HCT116 (cell line): ENCODE measurements around the gene MARS1. TPM values are rescaled to one million over a fixed set of nuclear protein-coding genes. Genes with fewer than 3 reads are reported as not detected.

ENCODE experiments used
- ATAC-seq: fragments of 200-7000 bp; cut with Tn5 transposase; 2 replicates; pipeline ENCODE4 v1.9.1; 2020; ENCODE audit warnings: mild to moderate bottlenecking, moderate library complexity
- BruUV-seq: library from RNA; stranded (reverse); fragments of 400-500 nt; replicated peaks from 2 replicates; lab custom pipeline; 2021; lab: Mats Ljungman, UMichigan
- CTCF ChIA-PET: fragments of 300-600 bp; sonication (Branson Sonifier 250); formaldehyde crosslinking; loops from one replicate; lab custom pipeline; 2021; ENCODE audit warnings: antibody characterized with exemption; lab: Charles Lee
- POLR2A ChIA-PET: fragments of 300-600, 350-600 bp; sonication (Branson Sonifier 250); formaldehyde crosslinking; loops from one replicate; lab custom pipeline; 2021; ENCODE audit warnings: antibody characterized with exemption; lab: Charles Lee
- RAD21 ChIA-PET, 2 experiments: fragments of 300-600 bp; sonication (Branson Sonifier 250); formaldehyde crosslinking; loops; one replicate each; lab custom pipeline; 2023; ENCODE audit warnings: low total read pairs in 2 of 2; ENCODE audit not compliant: uncharacterized antibody in 2 of 2, unreplicated experiment in 2 of 2, low non-redundant PET in 1 of 2; lab: Charles Lee
- DNase-seq: peaks from one replicate; pipeline ENCODE4 v3.0.0-alpha.2; 2010; ENCODE audit warnings: low read depth, low spot score
- H2AFZ ChIP-seq: fragments of 200-600 bp; shearing (Covaris generic), sonication (generic); 2 replicates; pipeline ENCODE4 v1.6.1; 2017; ENCODE audit warnings: low read depth, mixed run types, mixed read lengths, antibody characterized with exemption, low read length; ENCODE audit not compliant: poor library complexity, severe bottlenecking
- H3K27ac ChIP-seq: 2 replicates; pipeline ENCODE4 v1.5.1; 2012; ENCODE audit warnings: low read depth, low read length
- H3K27me3 ChIP-seq: fragments of 200-600 bp; sonication (generic); 2 replicates; pipeline ENCODE4 v1.6.1; 2016; ENCODE audit warnings: mixed run types, low read length, mixed read lengths; ENCODE audit not compliant: insufficient read depth
- H3K36me3 ChIP-seq, 2 experiments: fragments of 200-500 bp in 1 of 2; fragments of 200-600 bp in 1 of 2; sonication (Bioruptor generic) in 1 of 2; sonication (generic) in 1 of 2; 2 replicates each; pipeline versions ENCODE4 v1.5.1 to v1.6.1; 2014 to 2016; ENCODE audit warnings: low read length in 2 of 2, inconsistent platforms in 1 of 2, mixed read lengths in 1 of 2, mixed run types in 1 of 2; ENCODE audit not compliant: insufficient read depth in 2 of 2, control insufficient read depth in 1 of 2
- H3K4me1 ChIP-seq, 2 experiments: fragments of 200-600 bp in 1 of 2; sonication (generic) in 1 of 2; 2 replicates each; pipeline versions ENCODE4 v1.5.1 to v1.6.1; 2012 to 2017; ENCODE audit warnings: low read length in 2 of 2, inconsistent platforms in 1 of 2, mild to moderate bottlenecking in 1 of 2, mixed read lengths in 1 of 2, mixed run types in 1 of 2, moderate library complexity in 1 of 2; ENCODE audit not compliant: insufficient read depth in 2 of 2, control insufficient read depth in 1 of 2
- H3K4me2 ChIP-seq: fragments of 200-600 bp; sonication (generic); 2 replicates; pipeline ENCODE4 v1.6.1; 2017; ENCODE audit warnings: mixed run types, low read length, mixed read lengths
- H3K4me3 ChIP-seq, 2 experiments: fragments of 200-600 bp in 1 of 2; sonication (generic) in 1 of 2; replicated peaks in 1 of 2; 2 replicates each; pipeline ENCODE4 v1.5.1; 2011 to 2016; ENCODE audit warnings: low read length in 2 of 2, control low read depth in 1 of 2, low read depth in 1 of 2, mild to moderate bottlenecking in 1 of 2, mixed read lengths in 1 of 2, mixed run types in 1 of 2
- H3K79me2 ChIP-seq: fragments of 200-600 bp; sonication (generic); 2 replicates; pipeline ENCODE4 v1.6.1; 2017; ENCODE audit warnings: mild to moderate bottlenecking, mixed run types, low read length, moderate library complexity, mixed read lengths; ENCODE audit not compliant: insufficient read depth
- H3K9ac ChIP-seq: fragments of 200-600 bp; sonication (generic); 2 replicates; pipeline ENCODE4 v1.6.1; 2016; ENCODE audit warnings: low read length, mixed read lengths
- H3K9me2 ChIP-seq: fragments of 200-600 bp; sonication (generic), shearing (Covaris generic); 2 replicates; pipeline ENCODE4 v1.6.1; 2017; ENCODE audit warnings: mixed run types, mild to moderate bottlenecking, moderate library complexity; ENCODE audit not compliant: insufficient read depth
- H3K9me3 ChIP-seq, 2 experiments: fragments of 200-500 bp in 1 of 2; fragments of 200-600 bp in 1 of 2; sonication (Bioruptor generic) in 1 of 2; sonication (generic) in 1 of 2; 2 replicates each; pipeline ENCODE4 v1.6.1; 2014 to 2017; ENCODE audit warnings: low read length in 2 of 2, mixed read lengths in 2 of 2, inconsistent platforms in 1 of 2, low read depth in 1 of 2, mild to moderate bottlenecking in 1 of 2, mixed run types in 1 of 2, moderate library complexity in 1 of 2; ENCODE audit not compliant: control insufficient read depth in 1 of 2, insufficient read depth in 1 of 2
- H4K20me1 ChIP-seq: fragments of 200-600 bp; sonication (generic), shearing (Covaris generic); 2 replicates; pipeline ENCODE4 v1.6.1; 2017; ENCODE audit warnings: mixed run types, mild to moderate bottlenecking, moderate library complexity; ENCODE audit not compliant: insufficient read depth
- ELF1 ChIP-seq: IDR thresholded peaks from 2 replicates; pipeline ENCODE4 v1.6.1; 2012; ENCODE audit warnings: low read depth, borderline replicate concordance
- JUND ChIP-seq: IDR thresholded peaks from 2 replicates; pipeline ENCODE4 v1.6.1; 2012
- POLR2A ChIP-seq: IDR thresholded peaks from 2 replicates; pipeline ENCODE4 v1.7.0; 2011; ENCODE audit warnings: borderline replicate concordance; ENCODE audit not compliant: insufficient read depth, insufficient read length; ENCODE audit errors: extremely low read depth
- TCF7L2 ChIP-seq: IDR thresholded peaks from 2 replicates; pipeline ENCODE4 v1.7.0; 2011; ENCODE audit warnings: borderline replicate concordance, inconsistent platforms; ENCODE audit not compliant: insufficient read depth, insufficient read length; ENCODE audit errors: extremely low read depth
- YY1 ChIP-seq: IDR thresholded peaks from 2 replicates; pipeline ENCODE4 v1.6.1; 2011; ENCODE audit warnings: low read length, low read depth, moderate library complexity, mild to moderate bottlenecking; ENCODE audit not compliant: insufficient replicate concordance; ENCODE audit errors: extremely low read depth
- ZBTB33 ChIP-seq: IDR thresholded peaks from 2 replicates; pipeline ENCODE4 v1.6.1; 2011; ENCODE audit warnings: mild to moderate bottlenecking, low read length, moderate library complexity; ENCODE audit not compliant: insufficient replicate concordance; ENCODE audit errors: extremely low read depth
- intact Hi-C: fragments of 100-400 bp; cut with micrococcal nuclease; formaldehyde crosslinking; loops from 2 replicates; pipeline ENCODE4 v1.10.0; 2022
- total RNA-seq: library from RNA; stranded (reverse); gene quantifications from one replicate; pipeline ENCODE4 v1.2.1, GENCODE V29; 2021; ENCODE audit not compliant: unreplicated experiment

The MARS1 gene
- total RNA-seq, 1 experiment from 2014 or later: 344 TPM

DNA sequence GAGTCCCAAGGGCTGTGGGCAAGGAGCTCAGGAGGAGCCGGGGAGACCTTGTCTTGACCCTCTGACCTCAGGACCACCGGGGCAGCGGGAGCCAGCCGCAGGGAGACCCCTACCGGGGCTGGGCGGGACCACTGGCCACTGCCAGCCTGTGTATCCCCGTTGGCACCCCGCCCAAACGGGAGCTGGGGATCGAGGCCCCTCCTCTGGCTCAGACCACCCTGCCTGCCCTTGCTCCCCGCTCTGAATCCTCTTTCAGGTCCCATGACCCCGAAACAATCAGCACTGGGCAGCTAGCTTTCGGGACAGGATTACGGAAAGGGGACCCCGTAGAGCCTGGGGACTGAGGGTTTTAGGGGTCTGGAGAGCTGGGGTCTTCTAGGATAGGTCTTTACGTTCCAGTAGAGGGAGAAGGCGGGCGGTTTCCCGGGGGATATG lies 27.0 kb upstream of the MARS1 start:
- RAD21 ChIA-PET: no interaction called here
- H3K9ac ChIP-seq: peak overlapping the region; percentile 56
- POLR2A ChIA-PET: interaction anchor here (0.5 kb wide), 1 partner anchor 107 kb away, joined by 3 read pairs; no protein-coding TSS in a partner anchor
- CTCF ChIA-PET: interaction anchor here (1.2 kb wide), 2 partner anchors 8 to 196 kb away, joined by 3 read pairs; no protein-coding TSS in a partner anchor
- H3K79me2 ChIP-seq: no peaks in the 10 kb centered on the region
- H3K9me3 ChIP-seq: no peaks in the 10 kb centered on the region
- no peaks in the 10 kb centered on the region for H3K27me3 ChIP-seq
- peaks cover 22 to 54% of the 10 kb centered on the region in 2 experiments for H3K4me1 ChIP-seq
- BruUV-seq: no TSS peak
- no peak for TF ChIP-seq TCF7L2
- no peak for TF ChIP-seq YY1
- TF ChIP-seq POLR2A: no peak
- no peak for TF ChIP-seq ZBTB33
- no peak for TF ChIP-seq JUND
- TF ChIP-seq ELF1: no peak
- no peak overlapping the region for H2AFZ ChIP-seq
- peak overlapping the region; percentile 75 for H3K4me3 ChIP-seq
- intact Hi-C loops: loop anchor here (5.0 kb wide), 1 partner anchor 374 kb away; the partner anchor contains the start of gene NAB2
- no peaks in the 10 kb centered on the region for H4K20me1 ChIP-seq
- DNase-seq (no peak), ATAC-seq (no peak)
- peak overlapping the region; percentile 45; the same call in 1 of the 2 replicates for H3K27ac ChIP-seq
- H3K4me2 ChIP-seq: peak overlapping the region; percentile 99
- H3K36me3 ChIP-seq: no peaks in the 10 kb centered on the region
- no peaks in the 10 kb centered on the region for H3K9me2 ChIP-seq
